Calu3 (cell line): Measurements from ENCODE around the gene RYR3. TPM values are rescaled to one million over a fixed set of nuclear protein-coding genes. Genes with fewer than 3 reads are reported as not detected.

Experiments used
- BruUV-seq: library from RNA; stranded (reverse); fragments of 400-500 nt; replicated peaks from 2 replicates; lab custom pipeline; 2021; lab: Mats Ljungman, UMichigan
- CTCF ChIA-PET: fragments of 300-600 bp; sonication (Branson Sonifier 250); formaldehyde crosslinking; loops from one replicate; lab custom pipeline; 2022; ENCODE audit warnings: antibody characterized with exemption; lab: Charles Lee
- DNase-seq: peaks from one replicate; pipeline ENCODE4 v3.0.0; 2022
- H3K27ac Mint-ChIP-seq: one replicate; pipeline ENCODE4 v1.8.0; 2022; ENCODE audit warnings: mixed read lengths; ENCODE audit not compliant: unreplicated experiment
- H3K27me3 Mint-ChIP-seq: one replicate; pipeline ENCODE4 v1.8.0; 2022; ENCODE audit warnings: mixed read lengths; ENCODE audit not compliant: unreplicated experiment
- H3K36me3 Mint-ChIP-seq: one replicate; pipeline ENCODE4 v1.8.0; 2022; ENCODE audit warnings: mild to moderate bottlenecking, moderate library complexity, mixed read lengths; ENCODE audit not compliant: insufficient read depth, unreplicated experiment
- H3K4me1 Mint-ChIP-seq: one replicate; pipeline ENCODE4 v1.8.0; 2022; ENCODE audit warnings: mild to moderate bottlenecking, low read depth, mixed read lengths; ENCODE audit not compliant: unreplicated experiment
- H3K4me3 Mint-ChIP-seq: one replicate; pipeline ENCODE4 v1.8.0; 2022; ENCODE audit warnings: mild to moderate bottlenecking, low read depth, moderate library complexity, mixed read lengths; ENCODE audit not compliant: unreplicated experiment
- H3K9me3 Mint-ChIP-seq: one replicate; pipeline ENCODE4 v1.8.0; 2022; ENCODE audit warnings: low read depth, mixed read lengths; ENCODE audit not compliant: unreplicated experiment
- intact Hi-C: fragments of 100-400 bp; cut with micrococcal nuclease; formaldehyde crosslinking; loops from one replicate; pipeline ENCODE4 v1.10.0; 2022; ENCODE audit not compliant: unreplicated experiment
- total RNA-seq: library from RNA; stranded (reverse); gene quantifications from 2 replicates; pipeline ENCODE4 v1.2.3, GENCODE V29; 2022
- TF ChIP-seq, protein P1 (sequence below): fragments of 200-600 bp; IDR thresholded peaks from one replicate; pipeline ENCODE4 v1.8.0; 2022; ENCODE audit warnings: antibody characterized with exemption; ENCODE audit not compliant: unreplicated experiment

RYR3 gene
- total RNA-seq, 1 experiment from 2014 or later: not detected

DNA sequence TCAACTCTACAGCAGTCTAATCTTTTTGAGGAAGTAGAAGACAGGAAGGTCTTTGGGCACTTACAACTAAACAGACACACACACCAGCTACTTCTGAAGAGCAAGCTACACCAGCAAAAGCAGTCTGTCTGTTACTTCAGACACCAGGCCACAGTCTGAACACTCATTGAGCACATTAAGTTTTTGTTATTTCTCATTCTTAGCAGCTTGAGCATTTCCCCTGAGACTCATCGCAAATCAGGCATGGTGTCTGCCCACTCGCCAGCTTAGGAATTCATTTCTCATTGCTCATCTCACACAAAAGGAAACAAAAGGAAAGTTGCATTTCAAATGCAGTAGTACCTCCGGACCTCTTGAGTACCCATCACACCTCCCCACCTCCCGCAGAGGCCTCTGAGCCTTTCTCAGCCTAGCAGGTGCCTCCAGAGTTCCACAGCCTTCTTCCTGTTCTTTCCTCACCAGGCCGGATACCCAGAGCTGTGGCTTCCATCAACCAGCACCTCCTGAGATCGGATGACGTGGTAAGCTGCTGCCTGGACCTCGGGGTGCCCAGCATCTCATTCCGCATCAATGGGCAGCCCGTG lies 302.0 kb downstream of the RYR3 start:
- TF ChIP-seq, protein P1, sequence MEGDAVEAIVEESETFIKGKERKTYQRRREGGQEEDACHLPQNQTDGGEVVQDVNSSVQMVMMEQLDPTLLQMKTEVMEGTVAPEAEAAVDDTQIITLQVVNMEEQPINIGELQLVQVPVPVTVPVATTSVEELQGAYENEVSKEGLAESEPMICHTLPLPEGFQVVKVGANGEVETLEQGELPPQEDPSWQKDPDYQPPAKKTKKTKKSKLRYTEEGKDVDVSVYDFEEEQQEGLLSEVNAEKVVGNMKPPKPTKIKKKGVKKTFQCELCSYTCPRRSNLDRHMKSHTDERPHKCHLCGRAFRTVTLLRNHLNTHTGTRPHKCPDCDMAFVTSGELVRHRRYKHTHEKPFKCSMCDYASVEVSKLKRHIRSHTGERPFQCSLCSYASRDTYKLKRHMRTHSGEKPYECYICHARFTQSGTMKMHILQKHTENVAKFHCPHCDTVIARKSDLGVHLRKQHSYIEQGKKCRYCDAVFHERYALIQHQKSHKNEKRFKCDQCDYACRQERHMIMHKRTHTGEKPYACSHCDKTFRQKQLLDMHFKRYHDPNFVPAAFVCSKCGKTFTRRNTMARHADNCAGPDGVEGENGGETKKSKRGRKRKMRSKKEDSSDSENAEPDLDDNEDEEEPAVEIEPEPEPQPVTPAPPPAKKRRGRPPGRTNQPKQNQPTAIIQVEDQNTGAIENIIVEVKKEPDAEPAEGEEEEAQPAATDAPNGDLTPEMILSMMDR: no peak
- intact Hi-C loops: no loop called here
- no peaks in the 10 kb centered on the region for H3K36me3 Mint-ChIP-seq
- DNase-seq: no peak
- CTCF ChIA-PET: no interaction called here
- H3K27ac Mint-ChIP-seq: no peak overlapping the region
- H3K4me3 Mint-ChIP-seq: no peak overlapping the region
- no TSS peak for BruUV-seq
- peaks cover 12% of the 10 kb centered on the region for H3K27me3 Mint-ChIP-seq
- H3K4me1 Mint-ChIP-seq: no peaks in the 10 kb centered on the region
- no peaks in the 10 kb centered on the region for H3K9me3 Mint-ChIP-seq

DNA sequence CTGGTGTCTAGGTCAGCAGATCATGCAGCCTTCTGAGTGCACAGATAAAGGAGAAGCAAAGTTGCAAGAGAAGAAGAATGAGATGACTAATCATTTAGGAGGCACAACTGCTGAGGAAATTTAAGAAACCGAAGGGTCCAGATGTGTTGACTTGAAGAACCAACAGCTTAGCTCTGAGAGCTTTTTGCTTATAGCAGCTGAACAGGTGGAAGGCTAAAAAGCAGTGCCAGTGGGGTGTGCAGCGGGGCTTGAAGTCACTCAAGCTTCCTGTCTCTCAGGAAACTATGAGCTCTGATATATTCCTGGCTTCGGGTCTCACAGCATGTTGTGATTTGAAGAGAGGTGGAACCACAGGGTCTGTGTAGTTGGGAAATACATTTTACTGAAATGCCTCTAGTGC lies 305.7 kb downstream of the RYR3 start:
- TF ChIP-seq, protein P1: no peak
- intact Hi-C loops: no loop called here

DNA sequence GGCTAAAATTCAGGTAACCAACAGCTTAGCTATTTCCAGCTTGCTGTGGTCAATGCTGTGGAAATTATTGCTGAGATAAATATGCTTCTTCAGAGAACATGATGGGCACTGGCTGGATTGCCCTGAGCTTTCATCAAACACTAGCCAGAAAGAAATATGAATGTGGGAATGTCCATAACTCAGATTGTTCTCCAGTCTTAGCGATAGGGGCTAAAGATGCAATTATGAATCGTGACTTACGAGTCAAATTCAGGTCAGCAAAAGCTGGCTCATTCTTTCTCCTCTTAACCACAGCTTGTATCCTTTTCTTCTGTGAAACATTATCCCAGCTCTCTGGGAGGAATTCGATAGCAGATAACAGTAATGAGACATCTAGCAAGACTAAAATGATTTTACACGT lies 307.6 kb downstream of the RYR3 start:
- H3K4me3 Mint-ChIP-seq: no peak overlapping the region
- H3K9me3 Mint-ChIP-seq: no peaks in the 10 kb centered on the region
- BruUV-seq: no TSS peak
- H3K4me1 Mint-ChIP-seq: no peaks in the 10 kb centered on the region
- TF ChIP-seq, protein P1: no peak
- no peak for DNase-seq
- intact Hi-C loops: no loop called here
- peaks cover 41% of the 10 kb centered on the region for H3K27me3 Mint-ChIP-seq
- CTCF ChIA-PET: no interaction called here
- H3K27ac Mint-ChIP-seq: no peak overlapping the region
- H3K36me3 Mint-ChIP-seq: no peaks in the 10 kb centered on the region

More for the DNA sequence above, 305.7 kb downstream of the RYR3 start:
- no peak for DNase-seq
- H3K9me3 Mint-ChIP-seq: no peaks in the 10 kb centered on the region
- H3K36me3 Mint-ChIP-seq: no peaks in the 10 kb centered on the region
- CTCF ChIA-PET: no interaction called here
- BruUV-seq: no TSS peak
- H3K4me3 Mint-ChIP-seq: no peak overlapping the region
- H3K27me3 Mint-ChIP-seq: peaks cover 25% of the 10 kb centered on the region
- H3K4me1 Mint-ChIP-seq: no peaks in the 10 kb centered on the region
- no peak overlapping the region for H3K27ac Mint-ChIP-seq

DNA sequence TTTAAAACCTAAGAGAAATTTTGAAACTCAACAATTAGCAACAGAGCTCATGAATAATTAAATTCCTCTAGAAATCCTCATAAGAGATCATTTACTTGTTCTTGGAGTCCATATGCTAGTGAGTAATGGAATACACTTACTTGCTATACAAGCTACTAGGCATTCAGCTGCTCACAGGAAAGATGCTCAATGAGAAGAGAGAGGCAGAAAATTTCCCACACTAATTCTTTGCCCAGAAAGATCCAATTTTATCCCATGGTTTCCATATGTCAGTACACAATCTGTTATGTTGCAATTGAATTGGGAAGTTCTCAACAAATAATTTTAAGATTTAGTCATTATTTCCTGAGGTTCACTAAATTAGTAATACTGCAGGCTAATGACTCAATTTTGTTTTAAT lies 310.4 kb downstream of the RYR3 start:
- H3K36me3 Mint-ChIP-seq: no peaks in the 10 kb centered on the region
- BruUV-seq: no TSS peak
- DNase-seq: no peak
- H3K4me3 Mint-ChIP-seq: no peak overlapping the region
- H3K27me3 Mint-ChIP-seq: peaks cover 64% of the 10 kb centered on the region
- no peaks in the 10 kb centered on the region for H3K4me1 Mint-ChIP-seq
- TF ChIP-seq, protein P1: no peak
- CTCF ChIA-PET: no interaction called here
- H3K27ac Mint-ChIP-seq: no peak overlapping the region
- intact Hi-C loops: no loop called here
- H3K9me3 Mint-ChIP-seq: no peaks in the 10 kb centered on the region
